H9 (cell line): Measurements from ENCODE around the gene CLSTN3. TPM values are rescaled to one million over a fixed set of nuclear protein-coding genes. Genes with fewer than 3 reads are reported as not detected.

Experiments used
- DNase-seq: peaks from one replicate; pipeline ENCODE4 v3.0.0-alpha.2; 2017
- H2AFZ ChIP-seq: one replicate; pipeline ENCODE4 v1.6.1; 2013; ENCODE audit warnings: mild to moderate bottlenecking, low read length, control low read depth, moderate library complexity
- H2AK5ac ChIP-seq: 2 replicates; pipeline ENCODE4 v1.6.1; 2013; ENCODE audit warnings: low read length, control low read depth, mixed read lengths; ENCODE audit not compliant: insufficient read length
- H2BK120ac ChIP-seq: one replicate; pipeline ENCODE4 v1.6.1; 2013; ENCODE audit warnings: low read depth, mild to moderate bottlenecking, low read length, control low read depth, inconsistent platforms; ENCODE audit not compliant: poor library complexity, severe bottlenecking
- H2BK12ac ChIP-seq: 2 replicates; pipeline ENCODE4 v1.6.1; 2013; ENCODE audit warnings: low read length, control low read depth, mixed read lengths, low read depth; ENCODE audit not compliant: insufficient read length
- H2BK15ac ChIP-seq: 2 replicates; pipeline ENCODE4 v1.6.1; 2013; ENCODE audit warnings: low read depth, low read length, control low read depth
- H2BK20ac ChIP-seq: one replicate; pipeline ENCODE4 v1.6.1; 2013; ENCODE audit warnings: low read depth, mild to moderate bottlenecking, low read length, control low read depth, inconsistent platforms; ENCODE audit not compliant: poor library complexity, severe bottlenecking
- H2BK5ac ChIP-seq: 2 replicates; pipeline ENCODE4 v1.6.1; 2013; ENCODE audit warnings: low read length, control low read depth, mixed read lengths; ENCODE audit not compliant: insufficient read length
- H3K14ac ChIP-seq: 2 replicates; pipeline ENCODE4 v1.6.1; 2013; ENCODE audit warnings: low read length, control low read depth; ENCODE audit not compliant: insufficient read depth
- H3K18ac ChIP-seq: 2 replicates; pipeline ENCODE4 v1.6.1; 2013; ENCODE audit warnings: low read depth, mild to moderate bottlenecking, mixed read lengths, low read length, control low read depth; ENCODE audit not compliant: insufficient read length
- H3K23ac ChIP-seq: 2 replicates; pipeline ENCODE4 v1.6.1; 2013; ENCODE audit warnings: low read length, control low read depth, mixed read lengths, low read depth; ENCODE audit not compliant: insufficient read length
- H3K23me2 ChIP-seq: 2 replicates; pipeline ENCODE4 v1.6.1; 2013; ENCODE audit warnings: low read depth, mild to moderate bottlenecking, mixed read lengths, low read length, control low read depth; ENCODE audit not compliant: insufficient read length, poor library complexity, severe bottlenecking
- H3K27ac ChIP-seq: 2 replicates; pipeline ENCODE4 v1.5.1; 2013; ENCODE audit warnings: low read length, control low read depth, mixed read lengths, low read depth; ENCODE audit not compliant: insufficient read length
- H3K27me3 ChIP-seq: 2 replicates; pipeline ENCODE4 v1.6.1; 2013; ENCODE audit warnings: low read length, control low read depth, inconsistent platforms; ENCODE audit not compliant: insufficient read depth
- H3K4ac ChIP-seq: 2 replicates; pipeline ENCODE4 v1.6.1; 2013; ENCODE audit warnings: low read depth, mild to moderate bottlenecking, control low read depth, inconsistent platforms, low read length, moderate library complexity
- H3K4me1 ChIP-seq: 2 replicates; pipeline ENCODE4 v1.6.1; 2013; ENCODE audit warnings: low read length, control low read depth, inconsistent platforms; ENCODE audit not compliant: insufficient read depth
- H3K4me2 ChIP-seq: 2 replicates; pipeline ENCODE4 v1.6.1; 2013; ENCODE audit warnings: low read length, control low read depth, mixed read lengths; ENCODE audit not compliant: insufficient read length, insufficient read depth
- H3K56ac ChIP-seq: 2 replicates; pipeline ENCODE4 v1.6.1; 2013; ENCODE audit warnings: low read depth, mild to moderate bottlenecking, mixed read lengths, low read length, control low read depth; ENCODE audit not compliant: insufficient read length
- H3K79me1 ChIP-seq: 2 replicates; pipeline ENCODE4 v1.6.1; 2013; ENCODE audit warnings: low read depth, mild to moderate bottlenecking, moderate library complexity, low read length, control low read depth, inconsistent platforms; ENCODE audit not compliant: insufficient read depth, poor library complexity, severe bottlenecking
- H3K79me2 ChIP-seq: 2 replicates; pipeline ENCODE4 v1.6.1; 2013; ENCODE audit warnings: low read length, control low read depth, inconsistent platforms; ENCODE audit not compliant: insufficient read depth
- H3K9ac ChIP-seq: 2 replicates; pipeline ENCODE4 v1.6.1; 2013; ENCODE audit warnings: low read length, control low read depth, mixed read lengths; ENCODE audit not compliant: insufficient read length; ENCODE audit errors: extremely low read depth
- H3K9me3 ChIP-seq: one replicate; pipeline ENCODE4 v1.6.1; 2013; ENCODE audit warnings: low read depth, low read length, inconsistent platforms; ENCODE audit not compliant: control insufficient read depth
- H3T11ph ChIP-seq: one replicate; pipeline ENCODE4 v1.6.1; 2013; ENCODE audit warnings: mild to moderate bottlenecking, low read length, control low read depth, inconsistent platforms
- H4K20me1 ChIP-seq: one replicate; pipeline ENCODE4 v1.6.1; 2013; ENCODE audit not compliant: control insufficient read depth, insufficient read length, insufficient read depth
- H4K5ac ChIP-seq: 2 replicates; pipeline ENCODE4 v1.6.1; 2013; ENCODE audit warnings: low read depth, mild to moderate bottlenecking, mixed read lengths, low read length, control low read depth; ENCODE audit not compliant: insufficient read length
- H4K8ac ChIP-seq: replicated peaks from 2 replicates; pipeline ENCODE4 v1.6.1; 2013; ENCODE audit warnings: low read length, control low read depth, mixed read lengths, low read depth; ENCODE audit not compliant: insufficient read length
- H4K91ac ChIP-seq: 2 replicates; pipeline ENCODE4 v1.6.1; 2013; ENCODE audit warnings: low read depth, mild to moderate bottlenecking, moderate library complexity, mixed read lengths, low read length, control low read depth; ENCODE audit not compliant: insufficient read length
- H3K27ac Mint-ChIP-seq, 3 experiments: 2 replicates in 2 of 3; 3 replicates in 1 of 3; pipeline ENCODE4 v1.8.0; 2020 to 2021; ENCODE audit warnings: mixed read lengths in 3 of 3, mild to moderate bottlenecking in 1 of 3, moderate library complexity in 1 of 3
- H3K27me3 Mint-ChIP-seq: 2 replicates; pipeline ENCODE4 v1.8.0; 2021; ENCODE audit warnings: low read depth, mild to moderate bottlenecking, moderate library complexity, mixed read lengths
- H3K36me3 Mint-ChIP-seq, 3 experiments: 2 replicates in 2 of 3; 3 replicates in 1 of 3; pipeline ENCODE4 v1.8.0; 2020 to 2021; ENCODE audit warnings: low read depth in 3 of 3, mixed read lengths in 3 of 3; ENCODE audit not compliant: insufficient read depth in 1 of 3
- H3K4me1 Mint-ChIP-seq, 2 experiments: 2 replicates each; pipeline ENCODE4 v1.8.0; 2020; ENCODE audit warnings: mixed read lengths in 2 of 2
- H3K4me3 Mint-ChIP-seq, 2 experiments: 2 replicates in 1 of 2; 3 replicates in 1 of 2; pipeline ENCODE4 v1.8.0; 2020 to 2021; ENCODE audit warnings: mild to moderate bottlenecking in 2 of 2, mixed read lengths in 2 of 2, moderate library complexity in 1 of 2
- H3K9me3 Mint-ChIP-seq, 2 experiments: 2 replicates in 1 of 2; 3 replicates in 1 of 2; pipeline ENCODE4 v1.8.0; 2020; ENCODE audit warnings: mild to moderate bottlenecking in 2 of 2, mixed read lengths in 2 of 2, moderate library complexity in 1 of 2
- CTCF ChIP-seq: fragments of 200-600 bp; sonication (generic); conservative IDR thresholded peaks from 3 replicates; pipeline ENCODE4 v1.8.0; 2021; ENCODE audit warnings: antibody characterized with exemption, mild to moderate bottlenecking
- WGBS: extraction: QIAGEN DNeasy Blood & Tissue Kit; methylation state at CpG from one replicate; pipeline ENCODE4 v1.1.7; 2013; ENCODE audit warnings: missing lambda C conversion rate, low lambda C conversion rate, mixed read lengths; ENCODE audit not compliant: insufficient read length; ENCODE audit errors: extremely low coverage; 5-methylcytosine and 5-hydroxymethylcytosine counted together
- total RNA-seq: library from RNA; stranded (reverse); gene quantifications from 2 replicates; pipeline ENCODE4 v1.2.1, GENCODE V29; 2021

The CLSTN3 gene
- total RNA-seq, 1 experiment from 2014 or later = 26.2 TPM

- H3K27me3 ChIP-seq = no peaks in the 10 kb centered on the region
- no peak overlapping the region for H3T11ph ChIP-seq
- no peak overlapping the region for H2BK120ac ChIP-seq
- no peaks in the 10 kb centered on the region for H3K79me2 ChIP-seq
- H3K4me1 Mint-ChIP-seq = no peaks in the 10 kb centered on the region
- H2AFZ ChIP-seq = no peak overlapping the region
- no peaks in the 10 kb centered on the region for H3K23me2 ChIP-seq
- H3K9me3 Mint-ChIP-seq = peaks cover 5% of the 10 kb centered on the region in 2 experiments
- no peak overlapping the region for H3K4ac ChIP-seq
- no peaks in the 10 kb centered on the region for H3K79me1 ChIP-seq
- H3K18ac ChIP-seq = no peak overlapping the region
- H3K4me2 ChIP-seq = no peak overlapping the region
- no peak overlapping the region for H3K9ac ChIP-seq
- no peak overlapping the region for H4K8ac ChIP-seq
- H3K27ac ChIP-seq = no peak overlapping the region
- no peak overlapping the region; the same call in 1 of the 2 replicates for H3K14ac ChIP-seq
- no peak for TF ChIP-seq CTCF
- no peak overlapping the region for H2BK12ac ChIP-seq
- no peak overlapping the region for H2BK20ac ChIP-seq
- H3K27ac Mint-ChIP-seq = no peak overlapping the region
- H3K23ac ChIP-seq = no peak overlapping the region
- H3K4me1 ChIP-seq = no peaks in the 10 kb centered on the region
- H4K20me1 ChIP-seq = no peaks in the 10 kb centered on the region
- H4K91ac ChIP-seq = no peak overlapping the region
- no peak overlapping the region for H3K56ac ChIP-seq
- DNase-seq = no peak
- H2AK5ac ChIP-seq = no peak overlapping the region
- peaks cover 5 to 12% (median 12%) of the 10 kb centered on the region in 3 experiments for H3K36me3 Mint-ChIP-seq
- no CpG with 5 or more reads among the region's 14 CpGs for WGBS
- H2BK5ac ChIP-seq = no peak overlapping the region
- peaks cover 5% of the 10 kb centered on the region; the same call in 1 of the 2 replicates for H3K27me3 Mint-ChIP-seq
- no peak overlapping the region for H2BK15ac ChIP-seq
- H3K4me3 Mint-ChIP-seq = no peak overlapping the region
- no peaks in the 10 kb centered on the region for H3K9me3 ChIP-seq
- H4K5ac ChIP-seq = no peak overlapping the region
These were observed 49.1 kb upstream of the CLSTN3 start for GRCh38 chr12:7081037-7081436.
